AG09309 (cell line): Measurements from ENCODE around the gene TMEM151B.

Experiments
- DNase-seq: peaks from one replicate; pipeline ENCODE4 v3.0.0-alpha.2; 2010; ENCODE audit warnings: low read depth
- H3K4me3 ChIP-seq: 2 replicates; pipeline ENCODE4 v1.5.1; 2011; ENCODE audit warnings: mild to moderate bottlenecking, low read depth, low read length, moderate library complexity; ENCODE audit not compliant: control insufficient read depth
- TF ChIP-seq, protein P1 (sequence below): IDR thresholded peaks from 2 replicates; pipeline ENCODE4 v1.5.1; 2011; ENCODE audit warnings: mild to moderate bottlenecking, low read depth, low read length, inconsistent platforms; ENCODE audit not compliant: insufficient read depth, control insufficient read depth; ENCODE audit errors: missing control alignments

The TMEM151B gene

DNA sequence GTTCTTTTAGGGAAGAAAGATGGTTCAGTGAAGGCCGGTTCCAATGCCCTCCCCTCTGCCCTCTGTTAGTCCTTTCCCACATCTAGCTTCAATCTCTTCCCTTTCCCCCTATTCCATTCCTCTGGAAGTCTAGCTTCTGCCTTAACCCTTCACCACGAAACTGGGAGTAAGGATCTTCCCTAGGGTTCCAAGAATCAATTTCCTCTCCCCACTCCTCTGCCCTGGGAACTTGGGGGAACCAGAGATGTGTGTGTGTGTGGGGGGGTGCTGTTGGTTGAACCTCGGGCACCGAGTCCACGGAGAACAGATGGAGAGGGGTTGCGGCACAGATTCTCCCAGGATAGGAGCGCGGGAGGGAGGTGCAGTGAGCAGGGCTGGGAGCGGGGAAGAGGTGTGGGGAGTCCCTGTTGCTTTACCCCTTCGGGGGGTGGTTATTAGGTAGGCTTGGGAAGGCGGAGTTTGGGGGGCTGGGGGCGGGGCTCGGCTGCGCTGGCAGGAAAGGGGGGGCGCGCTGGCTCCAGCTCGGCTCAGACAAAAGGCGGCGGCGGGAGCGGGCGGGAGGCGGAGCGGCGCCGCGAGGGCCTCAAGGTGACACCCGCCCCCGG is at the start of gene TMEM151B:
TMEM151B (plus strand) TSS at position 530 of the 605 bp plus-strand sequence. CDS start 293 bp downstream, outside the sequence.
- H3K4me3 ChIP-seq: no peak within 1 kb of the TSS
- DNase-seq: no peak
- TF ChIP-seq, protein P1, sequence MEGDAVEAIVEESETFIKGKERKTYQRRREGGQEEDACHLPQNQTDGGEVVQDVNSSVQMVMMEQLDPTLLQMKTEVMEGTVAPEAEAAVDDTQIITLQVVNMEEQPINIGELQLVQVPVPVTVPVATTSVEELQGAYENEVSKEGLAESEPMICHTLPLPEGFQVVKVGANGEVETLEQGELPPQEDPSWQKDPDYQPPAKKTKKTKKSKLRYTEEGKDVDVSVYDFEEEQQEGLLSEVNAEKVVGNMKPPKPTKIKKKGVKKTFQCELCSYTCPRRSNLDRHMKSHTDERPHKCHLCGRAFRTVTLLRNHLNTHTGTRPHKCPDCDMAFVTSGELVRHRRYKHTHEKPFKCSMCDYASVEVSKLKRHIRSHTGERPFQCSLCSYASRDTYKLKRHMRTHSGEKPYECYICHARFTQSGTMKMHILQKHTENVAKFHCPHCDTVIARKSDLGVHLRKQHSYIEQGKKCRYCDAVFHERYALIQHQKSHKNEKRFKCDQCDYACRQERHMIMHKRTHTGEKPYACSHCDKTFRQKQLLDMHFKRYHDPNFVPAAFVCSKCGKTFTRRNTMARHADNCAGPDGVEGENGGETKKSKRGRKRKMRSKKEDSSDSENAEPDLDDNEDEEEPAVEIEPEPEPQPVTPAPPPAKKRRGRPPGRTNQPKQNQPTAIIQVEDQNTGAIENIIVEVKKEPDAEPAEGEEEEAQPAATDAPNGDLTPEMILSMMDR: no peak

DNA sequence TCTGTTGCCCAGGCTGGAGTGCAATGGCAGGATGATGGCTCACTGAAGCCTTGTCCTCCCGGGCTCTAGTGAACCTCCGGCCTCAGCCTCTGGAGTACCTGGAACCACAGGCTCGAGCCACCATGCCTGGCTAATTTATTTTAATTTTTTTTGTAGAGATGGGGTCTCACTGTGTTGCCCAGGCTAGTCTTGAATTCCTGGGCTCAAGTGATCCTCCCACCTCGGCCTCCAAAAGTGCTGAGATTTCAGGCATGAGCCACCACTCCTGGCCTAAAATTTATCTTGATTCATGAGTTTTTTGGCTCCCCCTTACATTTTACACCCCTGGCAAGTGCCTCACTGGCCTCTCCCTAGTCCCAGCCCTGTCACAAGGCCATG is 49.3 kb upstream of the TMEM151B start:
- TF ChIP-seq, protein P1: no peak
- no peak for DNase-seq
- H3K4me3 ChIP-seq: no peak overlapping the region

DNA sequence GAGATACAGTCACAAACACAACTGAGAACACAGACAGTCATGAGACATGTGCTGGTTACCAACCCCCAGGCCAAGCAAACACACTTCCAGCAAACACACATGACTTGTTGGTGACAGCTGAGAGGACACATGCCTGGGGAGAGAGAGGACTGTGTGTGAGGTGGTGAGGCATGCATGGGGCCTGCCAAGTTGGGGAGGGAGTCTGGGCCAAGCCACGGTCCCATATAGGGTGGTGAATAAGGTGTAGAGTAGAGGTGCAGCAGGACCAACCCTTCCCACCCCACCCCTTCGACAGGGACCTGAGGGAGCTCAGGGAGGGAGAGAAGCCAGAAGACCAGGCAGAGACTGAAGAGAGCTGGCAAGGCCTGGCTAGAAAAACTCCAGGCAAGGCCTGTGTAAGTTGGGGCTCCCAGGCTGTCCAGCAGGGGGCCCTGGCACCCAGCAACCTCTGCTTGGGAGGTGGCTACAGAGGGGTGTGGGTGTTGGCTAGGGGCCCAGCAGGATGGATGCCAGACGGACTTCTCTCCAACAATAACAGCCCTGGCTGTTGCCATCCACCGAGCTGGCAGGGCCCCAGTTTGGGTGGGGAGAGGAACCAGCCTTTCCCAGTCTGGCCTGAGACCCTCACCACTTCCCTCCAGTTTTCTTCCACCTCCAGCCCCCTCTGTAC is 48.8 kb upstream of the TMEM151B start:
- H3K4me3 ChIP-seq: no peak overlapping the region
- TF ChIP-seq, protein P1: peak; percentile 88
- no peak for DNase-seq

DNA sequence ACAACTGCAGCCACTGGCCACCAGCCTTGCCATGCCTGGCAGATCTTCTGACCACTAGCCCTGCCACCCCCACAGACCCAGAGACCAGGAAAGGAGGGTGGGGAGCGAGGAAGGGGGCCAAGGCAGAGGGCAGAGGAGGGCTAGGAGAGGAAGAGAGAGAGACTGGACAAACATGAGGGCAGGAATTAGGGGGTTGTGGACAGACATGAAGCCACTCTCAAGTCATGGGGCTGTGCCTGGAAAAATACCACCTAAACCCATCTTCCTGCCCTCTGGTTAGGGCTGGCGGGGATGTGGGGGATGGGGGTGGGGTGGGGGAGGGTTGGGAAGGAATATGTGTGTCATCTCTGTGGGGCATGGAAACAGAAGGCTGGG is 48.3 kb upstream of the TMEM151B start:
- DNase-seq: no peak
- TF ChIP-seq, protein P1: no peak
- H3K4me3 ChIP-seq: no peak overlapping the region

DNA sequence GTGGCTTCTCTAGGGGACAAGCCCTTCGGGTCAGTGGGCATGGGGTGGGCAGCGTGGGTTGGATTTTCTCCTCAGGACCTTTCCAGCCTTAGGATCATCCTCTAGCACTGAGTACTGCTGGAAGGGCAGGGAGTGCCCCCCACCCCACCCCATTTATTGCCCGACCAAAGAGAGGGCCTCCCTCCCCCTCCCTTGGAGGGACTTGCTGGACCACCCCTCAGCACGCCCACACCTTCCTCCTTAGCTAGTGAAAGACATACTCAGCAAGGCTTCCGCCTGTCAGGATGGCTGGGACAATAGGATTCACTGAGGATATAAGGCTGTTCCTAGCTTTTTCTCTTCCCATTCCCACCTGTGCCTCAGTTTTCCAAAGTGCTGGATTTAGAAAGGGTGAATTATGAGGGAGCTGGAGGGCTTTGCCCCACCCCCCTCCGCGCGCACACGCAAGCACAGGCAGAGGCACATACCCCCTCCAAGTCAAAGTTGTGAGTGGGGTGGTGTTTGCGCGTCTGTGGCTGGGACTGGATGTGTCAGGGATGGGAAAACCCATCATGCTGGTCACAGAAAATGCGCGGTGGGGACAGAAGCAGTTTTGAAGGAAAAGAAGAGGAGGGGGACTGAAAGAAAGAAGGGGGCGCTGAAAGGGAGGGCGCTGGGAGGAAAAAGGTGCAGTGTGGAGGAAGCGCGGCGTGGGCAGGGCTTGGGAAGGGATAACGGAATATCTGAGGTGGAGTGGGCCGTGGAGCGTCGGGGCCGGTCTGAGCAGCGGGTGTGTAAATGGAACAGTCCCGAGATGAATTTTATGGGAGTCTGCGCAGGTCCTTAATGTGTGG is 47.5 kb upstream of the TMEM151B start:
- TF ChIP-seq, protein P1: no peak
- peak overlapping the region; percentile 49 for H3K4me3 ChIP-seq
- no peak for DNase-seq

DNA sequence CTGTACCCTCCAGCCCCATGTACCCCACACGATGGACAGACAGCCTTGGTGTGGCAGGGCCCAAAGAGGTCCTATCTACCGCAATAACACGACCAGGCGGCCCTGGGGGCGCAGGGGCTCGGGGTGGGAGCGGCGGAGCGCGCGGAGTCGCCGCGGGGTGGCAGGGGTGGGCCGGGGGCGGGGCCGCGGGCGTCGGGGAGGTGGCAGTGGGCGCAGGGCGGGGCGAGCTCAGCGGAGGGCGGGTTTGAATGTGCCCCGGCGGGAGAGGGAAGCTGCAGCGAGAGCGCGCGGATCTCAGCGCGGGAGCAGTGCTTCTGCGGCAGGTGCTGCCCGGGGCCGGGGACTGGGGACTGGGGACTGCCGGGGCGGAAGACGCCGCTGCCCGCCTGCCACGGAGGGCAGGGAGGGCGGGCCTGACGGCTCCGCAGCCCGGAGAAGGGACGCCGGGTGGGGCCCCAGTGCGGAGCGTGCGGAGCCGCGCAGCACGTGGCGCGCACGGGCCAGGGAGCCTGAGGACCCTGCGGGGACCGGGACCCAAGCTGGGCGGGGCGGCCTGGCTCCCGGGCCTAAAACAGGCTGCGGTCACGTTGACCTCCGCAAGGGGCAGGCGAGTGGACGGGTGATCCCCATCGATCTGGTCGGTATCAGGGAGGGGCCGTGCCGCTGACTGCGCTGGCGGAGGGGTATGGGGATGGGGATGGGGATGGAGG is 46.8 kb upstream of the TMEM151B start, which contains the start of gene SLC29A1:
SLC29A1 (plus strand) TSS at position 277 of the 710 bp plus-strand sequence. CDS start 3,719 bp downstream, outside the sequence.
- H3K4me3 ChIP-seq: peak within 1 kb of the TSS; percentile 49
- no peak for DNase-seq
- TF ChIP-seq, protein P1: no peak
